K562 (cell line): ENCODE measurements around the gene TSPAN18. TPM values are rescaled to one million over a fixed set of nuclear protein-coding genes. Genes with fewer than 3 reads are reported as not detected.

Source experiments
- ATAC-seq: fragments of 200-7000 bp; cut with Tn5 transposase; 3 replicates; pipeline ENCODE4 v1.9.1; 2020; ENCODE audit warnings: moderate library complexity
- BruUV-seq: library from RNA; stranded (reverse); fragments of 400-500 nt; replicated peaks from 2 replicates; lab custom pipeline; 2021; lab: Mats Ljungman, UMichigan
- CTCF ChIA-PET: fragments of 300-600 bp; formaldehyde crosslinking; extraction: SDS; loops from one replicate; lab custom pipeline; 2021; ENCODE audit warnings: low intra/inter-chr PET ratio; lab: Yijun Ruan, JAX
- POLR2A ChIA-PET: fragments of 300-600, 350-650 bp; sonication (Branson Sonifier 250); formaldehyde crosslinking; extraction: SDS; loops from one replicate; lab custom pipeline; 2021; ENCODE audit warnings: antibody characterized with exemption, inconsistent platforms; lab: Yijun Ruan, JAX
- DNase-seq, 4 experiments: peaks; one replicate each; pipeline versions ENCODE4 v3.0.0 to v3.0.0-alpha.2; 2011 to 2018; ENCODE audit warnings: low spot score in 3 of 4, mixed read lengths in 3 of 4; ENCODE audit errors: extremely low read depth in 1 of 4
- FAIRE-seq: peaks from 2 replicates; lab custom pipeline; 2011; peaks lifted over from hg19 to GRCh38; lab: Jason Lieb, UNC
- H2AFZ ChIP-seq: 2 replicates; pipeline ENCODE4 v1.6.0; 2011; ENCODE audit warnings: low read depth, low read length, control low read depth, inconsistent platforms
- H3K27ac ChIP-seq: fragments of 200-600 bp; 3 replicates; pipeline ENCODE4 v1.8.0; 2011; ENCODE audit warnings: low read depth, mild to moderate bottlenecking, control low read depth, inconsistent platforms, low read length, moderate library complexity, mixed read lengths; ENCODE audit errors: extremely low read depth
- H3K27me3 ChIP-seq, 2 experiments: fragments of 300-600 bp in 1 of 2; 2 replicates in 1 of 2; 3 replicates in 1 of 2; pipeline versions ENCODE4 v1.6.0 to v1.8.0; 2011; ENCODE audit warnings: inconsistent platforms in 2 of 2, low read length in 2 of 2, mild to moderate bottlenecking in 1 of 2, mixed read lengths in 1 of 2, moderate library complexity in 1 of 2; ENCODE audit not compliant: control insufficient read depth in 2 of 2, insufficient read depth in 2 of 2
- H3K36me3 ChIP-seq: fragments of 300-600 bp; 3 replicates; pipeline ENCODE4 v1.8.0; 2011; ENCODE audit warnings: mild to moderate bottlenecking, low read length, inconsistent platforms; ENCODE audit not compliant: control insufficient read depth, insufficient read depth
- H3K4me1 ChIP-seq, 2 experiments: fragments of 200-600 bp in 1 of 2; replicated peaks in 1 of 2; 2 replicates in 1 of 2; 3 replicates in 1 of 2; pipeline versions ENCODE4 v1.5.1 to v1.8.0; 2011; ENCODE audit warnings: inconsistent platforms in 2 of 2, low read length in 2 of 2, mild to moderate bottlenecking in 1 of 2, mixed read lengths in 1 of 2, moderate library complexity in 1 of 2; ENCODE audit not compliant: control insufficient read depth in 2 of 2, insufficient read depth in 2 of 2
- H3K4me2 ChIP-seq: 2 replicates; pipeline ENCODE4 v1.6.1; 2011; ENCODE audit warnings: low read length, control low read depth, inconsistent platforms, mixed read lengths; ENCODE audit not compliant: insufficient read depth
- H3K4me3 ChIP-seq: fragments of 200-600 bp; sonication (generic), shearing (Covaris generic); 2 replicates; pipeline ENCODE4 v1.5.1; 2016; ENCODE audit warnings: control low read depth, inconsistent platforms
- H3K79me2 ChIP-seq: fragments of 200-600 bp; 3 replicates; pipeline ENCODE4 v1.8.0; 2011; ENCODE audit warnings: low read length, inconsistent platforms; ENCODE audit not compliant: control insufficient read depth, insufficient read depth
- H3K9ac ChIP-seq, 2 experiments: 2 replicates each; pipeline versions ENCODE4 v1.6.0 to v1.6.1; 2011; ENCODE audit warnings: low read depth in 2 of 2, low read length in 2 of 2, control low read depth in 1 of 2, inconsistent platforms in 1 of 2, mild to moderate bottlenecking in 1 of 2, mixed read lengths in 1 of 2; ENCODE audit not compliant: insufficient read depth in 1 of 2
- H3K9me1 ChIP-seq: one replicate; pipeline ENCODE4 v1.6.0; 2011; ENCODE audit warnings: inconsistent platforms, mild to moderate bottlenecking, low read length, moderate library complexity; ENCODE audit not compliant: control insufficient read depth, insufficient read depth
- H3K9me3 ChIP-seq: replicated peaks from 2 replicates; pipeline ENCODE4 v1.5.1; 2011; ENCODE audit warnings: low read depth, low read length, inconsistent platforms; ENCODE audit not compliant: control insufficient read depth, insufficient read depth
- H4K20me1 ChIP-seq: replicated peaks from 2 replicates; pipeline ENCODE4 v1.6.1; 2011; ENCODE audit warnings: low read length, inconsistent platforms, mixed read lengths; ENCODE audit not compliant: control insufficient read depth, insufficient read depth
- CGGBP1 ChIP-seq: fragments of 250-450 bp; sonication (Bioruptor Pico); IDR thresholded peaks from 2 replicates; pipeline ENCODE4 v1.9.0; 2021; ENCODE audit warnings: mild to moderate bottlenecking
- CXXC5 ChIP-seq: fragments of 250-450 bp; sonication (Bioruptor Pico); IDR thresholded peaks from 2 replicates; pipeline ENCODE4 v1.8.0; 2022; ENCODE audit warnings: inconsistent platforms, mild to moderate bottlenecking, moderate library complexity
- ERF ChIP-seq: fragments of 450-650 bp; formaldehyde crosslinking; IDR thresholded peaks from 2 replicates; pipeline ENCODE4 v1.4.0; 2020; ENCODE audit warnings: mild to moderate bottlenecking, mixed read lengths
- KHSRP ChIP-seq: fragments of 450-650 bp; IDR thresholded peaks from 2 replicates; pipeline ENCODE4 v1.6.1; 2017
- MAFF ChIP-seq: IDR thresholded peaks from 2 replicates; pipeline ENCODE4 v1.6.1; 2012; ENCODE audit warnings: low read length, improper control_type of control experiment
- PTTG1 ChIP-seq: fragments of 450-650 bp; IDR thresholded peaks from 2 replicates; pipeline ENCODE4 v1.6.1; 2016; ENCODE audit warnings: low read depth, mild to moderate bottlenecking, missing genetic modification characterization, missing compliant biosample characterization
- RBM22 ChIP-seq: fragments of 200-400 bp; formaldehyde crosslinking; IDR thresholded peaks from 2 replicates; pipeline ENCODE4 v1.6.1; 2018; ENCODE audit warnings: low read length, low read depth; ENCODE audit not compliant: poor library complexity, severe bottlenecking
- ZBTB11 ChIP-seq, 3 experiments: fragments of 200-800 bp in 1 of 3; fragments of 250-450 bp in 1 of 3; fragments of 450-650 bp in 1 of 3; sonication (Bioruptor Pico) in 1 of 3; sonication (Bioruptor generic) in 1 of 3; formaldehyde crosslinking in 1 of 3; IDR thresholded peaks; 2 replicates each; pipeline versions ENCODE4 v1.6.1 to v1.8.0; 2016 to 2022; ENCODE audit warnings: mild to moderate bottlenecking in 2 of 3, missing genetic modification characterization in 2 of 3, missing compliant biosample characterization in 1 of 3, moderate library complexity in 1 of 3
- ZBTB49 ChIP-seq: sonication (generic); formaldehyde crosslinking; IDR thresholded peaks from 2 replicates; pipeline ENCODE4 v1.8.0; 2022; ENCODE audit warnings: missing genetic modification reagents, mild to moderate bottlenecking, borderline replicate concordance
- WGBS: fragments of 100-300 bp; shearing (Covaris generic); methylation state at CpG from one replicate; pipeline ENCODE4 v1.1.6; 2016; ENCODE audit warnings: low coverage, mixed read lengths; ENCODE audit not compliant: insufficient coverage; ENCODE audit errors: missing lambda C conversion rate; 5-methylcytosine and 5-hydroxymethylcytosine counted together
- in situ Hi-C: fragments of 300-500 bp; cut with MboI; formaldehyde crosslinking; loops from 4 replicates; pipeline ENCODE4 v1.15.0; 2018; ENCODE audit warnings: inconsistent platforms, mixed read lengths
- intact Hi-C: fragments of 100-400 bp; cut with micrococcal nuclease; formaldehyde crosslinking; loops from 2 replicates; pipeline ENCODE4 v1.14.2; 2022
- polyA plus RNA-seq, 8 experiments: library from polyadenylated mRNA; depleted of rRNA in 4 of 8; stranded (reverse) in 5 of 8; unstranded in 3 of 8; fragments of >200 nt; fragmentation: Nextera tagmentation in 2 of 8; fragmentation: Illumina TruSeq in 1 of 8; extraction: Ambion mirVana in 2 of 8; extraction: Trizol in 1 of 8; gene quantifications; 2 replicates each; pipeline versions ENCODE4 v1.2.1 to v1.2.3, GENCODE V29; 2011 to 2014; ENCODE audit warnings: inconsistent platforms in 1 of 8, missing spikeins in 1 of 8
- total RNA-seq, 7 experiments: library from RNA; depleted of rRNA in 6 of 7; stranded (reverse); fragments of >200 nt in 6 of 7; fragmentation: Illumina TruSeq in 2 of 7; extraction: Trizol in 2 of 7; gene quantifications; 2 replicates each; pipeline versions ENCODE4 v1.2.1 to v1.2.3, GENCODE V29; 2011 to 2021; ENCODE audit warnings: low replicate concordance in 1 of 7

TSPAN18 gene
- total and polyA plus RNA-seq, 9 of the 15 experiments (the other 6 are each of a cell fraction or from before 2014, with no cell fraction given), result 0.17 to 0.35 (median 0.22) TPM; not detected in 4

GRCh38 chr11:44866286-44866685, 139.5 kb downstream of the TSPAN18 start:
- TF ChIP-seq MAFF, result no peak
- no peak for TF ChIP-seq ZBTB49 (CRISPR knock-in tag)
- no peak for TF ChIP-seq ERF (CRISPR knock-in tag)
- TF ChIP-seq PTTG1, result no peak
- TF ChIP-seq CGGBP1 (CRISPR knock-in tag), result no peak
- TF ChIP-seq RBM22, result no peak
- no peak for TF ChIP-seq CXXC5
- no peak for TF ChIP-seq KHSRP
- no peak for TF ChIP-seq ZBTB11 (CRISPR knock-in tag; IDR thresholded peaks at IDR 0.05)
- intact Hi-C loops, result no loop called here
- Histone ChIP-seq H3K79me2 (no peaks in the 10 kb centered on the region), H3K9ac (no peak overlapping the region), H3K36me3 (no peaks in the 10 kb centered on the region), H3K9me3 (no peaks in the 10 kb centered on the region), H2AFZ (no peak overlapping the region), H3K27ac (no peak overlapping the region), H3K9me1 (no peaks in the 10 kb centered on the region), H3K4me3 (no peak overlapping the region), H3K27me3 (peaks cover 7 to 58% of the 10 kb centered on the region in 2 experiments), H4K20me1 (no peaks in the 10 kb centered on the region; the same call in 1 of the 2 replicates), H3K4me1 (peaks cover 6 to 7% of the 10 kb centered on the region in 2 experiments; a peak in 4 of 5 replicates), H3K4me2 (no peak overlapping the region)
- in situ Hi-C loops, result no loop called here
- ChIA-PET POLR2A (no interaction called here), CTCF (no interaction called here)
- no peak for FAIRE-seq
- no peak for DNase-seq
- ATAC-seq, result no peak
- WGBS, result 0% methylated on average over 6 of the region's 6 CpGs
- BruUV-seq, result no TSS peak
